Vagina (tissue), 2 donors: ENCODE data around the gene LONP2.

Experiments
- CTCF ChIP-seq, 3 experiments: fragments of 450-650 bp in 2 of 3; fragments of 200-600 bp in 1 of 3; sonication (generic) in 1 of 3; IDR thresholded peaks; one replicate each; pipeline ENCODE4 v1.5.1; 2017 to 2019; ENCODE audit warnings: antibody characterized with exemption in 3 of 3, mild to moderate bottlenecking in 2 of 3, moderate library complexity in 2 of 3
- POLR2A ChIP-seq, 2 donors: fragments of 450-650 bp; IDR thresholded peaks; one replicate each; pipeline ENCODE4 v1.6.1; 2017; ENCODE audit warnings: antibody characterized with exemption in 2 of 2, mild to moderate bottlenecking in 2 of 2, moderate library complexity in 2 of 2
- POLR2AphosphoS5 ChIP-seq, 2 donors: sonication (generic); formaldehyde crosslinking; IDR thresholded peaks; one replicate each; pipeline ENCODE4 v1.9.0; 2017; ENCODE audit warnings: antibody characterized with exemption in 2 of 2, mild to moderate bottlenecking in 2 of 2, low read depth in 1 of 2; ENCODE audit not compliant: insufficient read depth in 1 of 2

- no peak for TF ChIP-seq CTCF (IDR thresholded peaks at IDR 0.05)
- no peak for TF ChIP-seq POLR2A (IDR thresholded peaks at IDR 0.05)
- TF ChIP-seq POLR2AphosphoS5 (IDR thresholded peaks at IDR 0.05; ENCODE audit: insufficient read depth in 1 of 2, low read depth in 1 of 2), result no peak
Observed at GRCh38 chr16:48359983-48360382, 115.9 kb downstream of the LONP2 start.
